HEK293 (cell line): ENCODE data around the gene PIK3R1.

ENCODE experiments used
- CTCF ChIA-PET: fragments of 350-600 bp; formaldehyde crosslinking; extraction: SDS; loops from one replicate; lab custom pipeline; 2021; ENCODE audit warnings: antibody characterized with exemption; lab: Yijun Ruan, JAX
- POLR2A ChIA-PET: fragments of 300-600 bp; formaldehyde crosslinking; extraction: SDS; loops from one replicate; lab custom pipeline; 2020; ENCODE audit warnings: antibody characterized with exemption, inconsistent platforms; lab: Yijun Ruan, JAX
- H3K27ac ChIP-seq: fragments of 200-500 bp; sonication (Bioruptor generic); 2 replicates; pipeline ENCODE4 v1.5.1; 2014; ENCODE audit warnings: low read depth, low read length, control low read depth, inconsistent platforms; ENCODE audit errors: extremely low read depth
- H3K36me3 ChIP-seq, 2 experiments: fragments of 200-500 bp in 1 of 2; sonication (Bioruptor generic) in 1 of 2; 1 replicate in 1 of 2; 2 replicates in 1 of 2; pipeline ENCODE4 v1.5.1; 2014 to 2017; ENCODE audit warnings: inconsistent platforms in 2 of 2, low read length in 2 of 2; ENCODE audit not compliant: control insufficient read depth in 2 of 2, insufficient read depth in 1 of 2
- H3K4me1 ChIP-seq: fragments of 200-500 bp; sonication (Bioruptor generic); 2 replicates; pipeline ENCODE4 v1.5.1; 2014; ENCODE audit warnings: mild to moderate bottlenecking, low read length, inconsistent platforms; ENCODE audit not compliant: control insufficient read depth, insufficient read depth
- H3K4me3 ChIP-seq: 2 replicates; pipeline ENCODE4 v1.5.1; 2011; ENCODE audit warnings: low read depth, mild to moderate bottlenecking, control low read depth, low read length, moderate library complexity
- H3K9me3 ChIP-seq: fragments of 200-500 bp; sonication (Bioruptor generic); 2 replicates; pipeline ENCODE4 v1.5.1; 2014; ENCODE audit warnings: low read depth, low read length, inconsistent platforms; ENCODE audit not compliant: control insufficient read depth, insufficient read depth
- MZF1 ChIP-seq: fragments of 450-650 bp; formaldehyde crosslinking; IDR thresholded peaks from 2 replicates; pipeline ENCODE4 v1.5.1; 2017; ENCODE audit warnings: missing biosample characterization, missing genetic modification characterization, borderline replicate concordance
- PRDM1 ChIP-seq: fragments of 450-650 bp; formaldehyde crosslinking; IDR thresholded peaks from 2 replicates; pipeline ENCODE4; 2016; ENCODE audit warnings: missing biosample characterization, missing genetic modification characterization
- PRDM6 ChIP-seq: fragments of 450-650 bp; formaldehyde crosslinking; IDR thresholded peaks from 2 replicates; pipeline ENCODE4 v1.5.1; 2017; ENCODE audit warnings: missing biosample characterization, missing genetic modification characterization
- SALL2 ChIP-seq: fragments of 450-650 bp; formaldehyde crosslinking; IDR thresholded peaks from 2 replicates; pipeline ENCODE4 v1.5.0; 2017; ENCODE audit warnings: missing biosample characterization, mild to moderate bottlenecking, missing genetic modification characterization, borderline replicate concordance
- SETDB1 ChIP-seq: IDR thresholded peaks from one replicate; pipeline ENCODE4 v1.6.1; 2017; ENCODE audit warnings: mild to moderate bottlenecking, low read length, moderate library complexity, mixed read lengths; ENCODE audit not compliant: insufficient read length
- ZFP3 ChIP-seq: fragments of 450-650 bp; formaldehyde crosslinking; IDR thresholded peaks from 2 replicates; pipeline ENCODE4 v1.5.1; 2016; ENCODE audit warnings: low read depth, missing biosample characterization, missing genetic modification characterization
- ZIC2 ChIP-seq: fragments of 450-650 bp; formaldehyde crosslinking; IDR thresholded peaks from 2 replicates; pipeline ENCODE4 v1.5.1; 2016; ENCODE audit warnings: missing biosample characterization, missing genetic modification characterization
- ZNF10 ChIP-seq: fragments of 450-650 bp; formaldehyde crosslinking; IDR thresholded peaks from 2 replicates; pipeline ENCODE4 v1.5.1; 2017; ENCODE audit warnings: missing biosample characterization, missing genetic modification characterization
- ZNF112 ChIP-seq: fragments of 450-650 bp; formaldehyde crosslinking; IDR thresholded peaks from 2 replicates; pipeline ENCODE4 v1.5.0; 2017; ENCODE audit warnings: missing biosample characterization, missing genetic modification characterization
- ZNF121 ChIP-seq: fragments of 450-650 bp; formaldehyde crosslinking; IDR thresholded peaks from 2 replicates; pipeline ENCODE4 v1.5.1; 2016; ENCODE audit warnings: missing biosample characterization, missing genetic modification characterization
- ZNF184 ChIP-seq: fragments of 450-650 bp; IDR thresholded peaks from 2 replicates; pipeline ENCODE4 v1.5.1; 2018; ENCODE audit warnings: missing biosample characterization, mild to moderate bottlenecking, missing genetic modification characterization
- ZNF266 ChIP-seq: fragments of 450-650 bp; formaldehyde crosslinking; IDR thresholded peaks from 2 replicates; pipeline ENCODE4 v1.5.1; 2016; ENCODE audit warnings: missing biosample characterization, missing genetic modification characterization, low read depth
- ZNF292 ChIP-seq: fragments of 450-650 bp; formaldehyde crosslinking; IDR thresholded peaks from 2 replicates; pipeline ENCODE4 v1.5.1; 2016; ENCODE audit warnings: low read depth, missing biosample characterization, missing genetic modification characterization, borderline replicate concordance
- ZNF350 ChIP-seq: fragments of 450-650 bp; formaldehyde crosslinking; IDR thresholded peaks from 2 replicates; pipeline ENCODE4 v1.5.0; 2017; ENCODE audit warnings: missing biosample characterization, mild to moderate bottlenecking, missing genetic modification characterization
- ZNF521 ChIP-seq: fragments of 450-650 bp; formaldehyde crosslinking; IDR thresholded peaks from 2 replicates; pipeline ENCODE4 v1.5.1; 2017; ENCODE audit warnings: missing biosample characterization, mild to moderate bottlenecking, missing genetic modification characterization
- ZNF747 ChIP-seq: fragments of 450-650 bp; formaldehyde crosslinking; IDR thresholded peaks from 2 replicates; pipeline ENCODE4 v1.5.1; 2016; ENCODE audit warnings: missing biosample characterization, missing genetic modification characterization
- ZNF776 ChIP-seq: fragments of 450-650 bp; formaldehyde crosslinking; IDR thresholded peaks from 2 replicates; pipeline ENCODE4 v1.5.0; 2017; ENCODE audit warnings: missing biosample characterization, missing genetic modification characterization, borderline replicate concordance
- TF ChIP-seq, protein P1 (sequence below): fragments of 450-650 bp; formaldehyde crosslinking; IDR thresholded peaks from 2 replicates; pipeline ENCODE4 v1.5.1; 2016; ENCODE audit warnings: missing biosample characterization, missing genetic modification characterization, low read depth
- TF ChIP-seq, protein P2 (sequence below): fragments of 450-650 bp; formaldehyde crosslinking; IDR thresholded peaks from 2 replicates; pipeline ENCODE4 v1.5.1; 2016; ENCODE audit warnings: missing biosample characterization, missing genetic modification characterization

The PIK3R1 gene

DNA sequence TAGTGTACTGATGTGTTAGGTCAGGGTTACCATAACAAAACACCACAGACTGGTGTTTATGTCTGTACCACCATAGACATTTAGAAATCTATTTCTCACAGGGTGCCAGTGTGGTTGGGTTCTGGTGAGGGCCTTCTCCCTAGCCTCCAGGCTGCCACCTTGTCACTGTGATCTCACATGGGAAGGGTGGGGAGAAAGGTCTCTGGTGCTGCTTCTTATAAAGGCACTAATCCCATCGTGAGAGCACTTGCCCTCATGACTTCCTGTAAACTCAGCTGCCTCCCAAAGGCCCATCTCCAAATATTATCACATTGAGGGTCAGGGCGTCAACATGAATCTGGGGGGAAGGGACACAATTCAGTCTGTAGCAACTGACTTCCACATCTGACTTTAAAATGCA is 49.8 kb downstream of the PIK3R1 start:
- Histone ChIP-seq H3K4me3 (no peak overlapping the region), H3K27ac (no peak overlapping the region), H3K4me1 (peaks cover 19% of the 10 kb centered on the region), H3K9me3 (no peaks in the 10 kb centered on the region), H3K36me3 (no peaks in the 10 kb centered on the region)
- ChIA-PET CTCF (interaction anchor here (0.6 kb wide), 1 partner anchor 843 kb away, joined by 3 read pairs; no protein-coding TSS in a partner anchor), POLR2A (no interaction called here)
- no peak for TF ChIP-seq ZIC2 (tag by site-specific recombination)
- no peak for TF ChIP-seq ZNF747 (tag by site-specific recombination)
- TF ChIP-seq ZNF121 (tag by site-specific recombination), result no peak
- no peak for TF ChIP-seq SALL2 (tag by site-specific recombination)
- no peak for TF ChIP-seq ZNF350
- no peak for TF ChIP-seq ZNF112
- TF ChIP-seq ZNF266 (tag by site-specific recombination), result no peak
- TF ChIP-seq, protein P1, sequence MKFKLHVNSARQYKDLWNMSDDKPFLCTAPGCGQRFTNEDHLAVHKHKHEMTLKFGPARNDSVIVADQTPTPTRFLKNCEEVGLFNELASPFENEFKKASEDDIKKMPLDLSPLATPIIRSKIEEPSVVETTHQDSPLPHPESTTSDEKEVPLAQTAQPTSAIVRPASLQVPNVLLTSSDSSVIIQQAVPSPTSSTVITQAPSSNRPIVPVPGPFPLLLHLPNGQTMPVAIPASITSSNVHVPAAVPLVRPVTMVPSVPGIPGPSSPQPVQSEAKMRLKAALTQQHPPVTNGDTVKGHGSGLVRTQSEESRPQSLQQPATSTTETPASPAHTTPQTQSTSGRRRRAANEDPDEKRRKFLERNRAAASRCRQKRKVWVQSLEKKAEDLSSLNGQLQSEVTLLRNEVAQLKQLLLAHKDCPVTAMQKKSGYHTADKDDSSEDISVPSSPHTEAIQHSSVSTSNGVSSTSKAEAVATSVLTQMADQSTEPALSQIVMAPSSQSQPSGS, result no peak
- no peak for TF ChIP-seq MZF1 (tag by site-specific recombination)
- TF ChIP-seq, protein P2, sequence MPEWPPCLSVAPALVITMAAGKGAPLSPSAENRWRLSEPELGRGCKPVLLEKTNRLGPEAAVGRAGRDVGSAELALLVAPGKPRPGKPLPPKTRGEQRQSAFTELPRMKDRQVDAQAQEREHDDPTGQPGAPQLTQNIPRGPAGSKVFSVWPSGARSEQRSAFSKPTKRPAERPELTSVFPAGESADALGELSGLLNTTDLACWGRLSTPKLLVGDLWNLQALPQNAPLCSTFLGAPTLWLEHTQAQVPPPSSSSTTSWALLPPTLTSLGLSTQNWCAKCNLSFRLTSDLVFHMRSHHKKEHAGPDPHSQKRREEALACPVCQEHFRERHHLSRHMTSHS (tag by site-specific recombination), result no peak

GRCh38 chr5:68265822-68266395 is 50.4 kb downstream of the PIK3R1 start:
- H3K4me3 ChIP-seq, result no peak overlapping the region
- CTCF ChIA-PET, result interaction anchor here (0.6 to 0.8 kb wide), 5 partner anchors 11 to 844 kb away, joined by 3 to 4 read pairs (median 3); no protein-coding TSS in a partner anchor
- H3K4me1 ChIP-seq, result peaks cover 19% of the 10 kb centered on the region
- no peaks in the 10 kb centered on the region for H3K9me3 ChIP-seq
- H3K27ac ChIP-seq, result no peak overlapping the region
- H3K36me3 ChIP-seq, result no peaks in the 10 kb centered on the region
- POLR2A ChIA-PET, result no interaction called here
- peak; percentile 93 for TF ChIP-seq ZNF10
- no peak for TF ChIP-seq ZNF776 (tag by site-specific recombination)
- TF ChIP-seq PRDM6 (tag by site-specific recombination), result peak; percentile 14; the same call in 1 of the 2 replicates
- TF ChIP-seq SETDB1, result peak; percentile 84
- peak; percentile 55 for TF ChIP-seq MZF1 (tag by site-specific recombination)
- 0 out of 2 replicates have a peak, but pooled peaks have one; percentile 10 for TF ChIP-seq PRDM1
- no peak for TF ChIP-seq ZNF292 (tag by site-specific recombination)

GRCh38 chr5:68266457-68266856 is 50.9 kb downstream of the PIK3R1 start:
- CTCF ChIA-PET, result interaction anchor here (0.6 to 0.8 kb wide), 6 partner anchors 10 to 648 kb away, joined by 3 to 4 read pairs (median 4); no protein-coding TSS in a partner anchor
- Histone ChIP-seq H3K36me3 (no peaks in the 10 kb centered on the region), H3K9me3 (no peaks in the 10 kb centered on the region), H3K4me1 (peaks cover 19% of the 10 kb centered on the region), H3K27ac (no peak overlapping the region), H3K4me3 (no peak overlapping the region)
- no peak for TF ChIP-seq ZFP3 (tag by site-specific recombination)
- no peak for TF ChIP-seq ZNF184
- TF ChIP-seq ZNF521 (tag by site-specific recombination), result no peak
- POLR2A ChIA-PET, result no interaction called here
